ENCODE data around the gene MOB3A. TPM values are rescaled to one million over a fixed set of nuclear protein-coding genes. Genes with fewer than 3 reads are reported as not detected.

The MOB3A gene
- total and polyA plus RNA-seq, 2 of the 13 experiments (the other 11 are each of a cell fraction or from before 2014, with no cell fraction given), result 3.5 to 17.8 TPM

DNA sequence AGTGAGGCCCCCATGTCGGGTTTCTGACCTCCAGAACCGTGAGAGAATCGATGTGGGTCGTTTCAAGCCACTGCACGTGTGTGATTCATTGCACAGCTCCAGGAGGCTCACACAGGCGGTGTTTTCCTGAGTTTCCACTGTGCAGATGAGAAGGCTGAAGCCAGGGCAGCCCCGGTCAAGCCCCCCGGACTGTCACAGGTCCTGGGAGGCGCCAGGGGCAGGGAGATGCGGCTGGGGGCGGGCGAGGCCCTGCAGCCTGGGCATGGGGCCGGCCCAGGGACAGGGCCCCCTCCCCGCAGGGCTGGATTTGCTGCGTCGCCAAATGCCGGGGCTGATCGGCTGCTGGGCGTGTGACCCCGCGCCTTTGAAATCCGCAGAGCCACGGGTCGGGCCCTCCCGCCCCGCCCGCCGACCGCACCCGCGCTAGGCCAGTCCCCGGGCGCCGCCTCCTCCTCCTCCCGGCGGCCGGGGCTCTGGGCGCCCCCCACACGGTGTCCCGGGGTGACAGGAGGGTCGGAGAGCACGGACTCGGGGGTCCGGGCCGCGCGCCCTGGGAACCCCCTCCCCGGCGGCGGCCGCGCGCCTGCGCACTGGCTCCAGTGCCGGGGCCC is 35.1 kb downstream of the MOB3A start (continued):
- TF ChIP-seq ZNF260 (CRISPR knock-in tag; IDR thresholded peaks at IDR 0.05; ENCODE audit: borderline replicate concordance, low read depth), result no peak
- TF ChIP-seq, protein P1, sequence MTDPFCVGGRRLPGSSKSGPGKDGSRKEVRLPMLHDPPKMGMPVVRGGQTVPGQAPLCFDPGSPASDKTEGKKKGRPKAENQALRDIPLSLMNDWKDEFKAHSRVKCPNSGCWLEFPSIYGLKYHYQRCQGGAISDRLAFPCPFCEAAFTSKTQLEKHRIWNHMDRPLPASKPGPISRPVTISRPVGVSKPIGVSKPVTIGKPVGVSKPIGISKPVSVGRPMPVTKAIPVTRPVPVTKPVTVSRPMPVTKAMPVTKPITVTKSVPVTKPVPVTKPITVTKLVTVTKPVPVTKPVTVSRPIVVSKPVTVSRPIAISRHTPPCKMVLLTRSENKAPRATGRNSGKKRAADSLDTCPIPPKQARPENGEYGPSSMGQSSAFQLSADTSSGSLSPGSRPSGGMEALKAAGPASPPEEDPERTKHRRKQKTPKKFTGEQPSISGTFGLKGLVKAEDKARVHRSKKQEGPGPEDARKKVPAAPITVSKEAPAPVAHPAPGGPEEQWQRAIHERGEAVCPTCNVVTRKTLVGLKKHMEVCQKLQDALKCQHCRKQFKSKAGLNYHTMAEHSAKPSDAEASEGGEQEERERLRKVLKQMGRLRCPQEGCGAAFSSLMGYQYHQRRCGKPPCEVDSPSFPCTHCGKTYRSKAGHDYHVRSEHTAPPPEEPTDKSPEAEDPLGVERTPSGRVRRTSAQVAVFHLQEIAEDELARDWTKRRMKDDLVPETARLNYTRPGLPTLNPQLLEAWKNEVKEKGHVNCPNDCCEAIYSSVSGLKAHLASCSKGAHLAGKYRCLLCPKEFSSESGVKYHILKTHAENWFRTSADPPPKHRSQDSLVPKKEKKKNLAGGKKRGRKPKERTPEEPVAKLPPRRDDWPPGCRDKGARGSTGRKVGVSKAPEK (CRISPR knock-in tag; IDR thresholded peaks at IDR 0.05; ENCODE audit: borderline replicate concordance), result no peak
- TF ChIP-seq PCBP1 (IDR thresholded peaks at IDR 0.05; ENCODE audit: borderline replicate concordance, low read depth, low read length), result no peak
- TF ChIP-seq MED13 (CRISPR knock-in tag; IDR thresholded peaks at IDR 0.05), result peak; percentile 32; the same call in 1 of the 2 replicates
- TF ChIP-seq HNRNPH1 (optimal IDR thresholded peaks at IDR 0.05; ENCODE audit: low read depth, low read length), result no peak
- TF ChIP-seq FOXA3 (CRISPR knock-in tag; IDR thresholded peaks at IDR 0.05), result peak; percentile 15; the same call in 1 of the 2 replicates
- TF ChIP-seq ZNF282 (IDR thresholded peaks at IDR 0.05; ENCODE audit: partially characterized antibody), result no peak
- TF ChIP-seq, protein P2, sequence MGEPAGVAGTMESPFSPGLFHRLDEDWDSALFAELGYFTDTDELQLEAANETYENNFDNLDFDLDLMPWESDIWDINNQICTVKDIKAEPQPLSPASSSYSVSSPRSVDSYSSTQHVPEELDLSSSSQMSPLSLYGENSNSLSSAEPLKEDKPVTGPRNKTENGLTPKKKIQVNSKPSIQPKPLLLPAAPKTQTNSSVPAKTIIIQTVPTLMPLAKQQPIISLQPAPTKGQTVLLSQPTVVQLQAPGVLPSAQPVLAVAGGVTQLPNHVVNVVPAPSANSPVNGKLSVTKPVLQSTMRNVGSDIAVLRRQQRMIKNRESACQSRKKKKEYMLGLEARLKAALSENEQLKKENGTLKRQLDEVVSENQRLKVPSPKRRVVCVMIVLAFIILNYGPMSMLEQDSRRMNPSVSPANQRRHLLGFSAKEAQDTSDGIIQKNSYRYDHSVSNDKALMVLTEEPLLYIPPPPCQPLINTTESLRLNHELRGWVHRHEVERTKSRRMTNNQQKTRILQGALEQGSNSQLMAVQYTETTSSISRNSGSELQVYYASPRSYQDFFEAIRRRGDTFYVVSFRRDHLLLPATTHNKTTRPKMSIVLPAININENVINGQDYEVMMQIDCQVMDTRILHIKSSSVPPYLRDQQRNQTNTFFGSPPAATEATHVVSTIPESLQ (CRISPR knock-in tag; conservative IDR thresholded peaks at IDR 0.05), result no peak
- TF ChIP-seq, protein P3, sequence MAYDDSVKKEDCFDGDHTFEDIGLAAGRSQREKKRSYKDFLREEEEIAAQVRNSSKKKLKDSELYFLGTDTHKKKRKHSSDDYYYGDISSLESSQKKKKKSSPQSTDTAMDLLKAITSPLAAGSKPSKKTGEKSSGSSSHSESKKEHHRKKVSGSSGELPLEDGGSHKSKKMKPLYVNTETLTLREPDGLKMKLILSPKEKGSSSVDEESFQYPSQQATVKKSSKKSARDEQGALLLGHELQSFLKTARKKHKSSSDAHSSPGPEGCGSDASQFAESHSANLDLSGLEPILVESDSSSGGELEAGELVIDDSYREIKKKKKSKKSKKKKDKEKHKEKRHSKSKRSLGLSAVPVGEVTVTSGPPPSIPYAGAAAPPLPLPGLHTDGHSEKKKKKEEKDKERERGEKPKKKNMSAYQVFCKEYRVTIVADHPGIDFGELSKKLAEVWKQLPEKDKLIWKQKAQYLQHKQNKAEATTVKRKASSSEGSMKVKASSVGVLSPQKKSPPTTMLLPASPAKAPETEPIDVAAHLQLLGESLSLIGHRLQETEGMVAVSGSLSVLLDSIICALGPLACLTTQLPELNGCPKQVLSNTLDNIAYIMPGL (CRISPR knock-in tag; IDR thresholded peaks at IDR 0.05; ENCODE audit: borderline replicate concordance in 1 of 2, low read depth in 1 of 2), result peak in 1 of 2 experiments; percentile 25; a peak in 1 of 4 replicates
- TF ChIP-seq, protein P4, sequence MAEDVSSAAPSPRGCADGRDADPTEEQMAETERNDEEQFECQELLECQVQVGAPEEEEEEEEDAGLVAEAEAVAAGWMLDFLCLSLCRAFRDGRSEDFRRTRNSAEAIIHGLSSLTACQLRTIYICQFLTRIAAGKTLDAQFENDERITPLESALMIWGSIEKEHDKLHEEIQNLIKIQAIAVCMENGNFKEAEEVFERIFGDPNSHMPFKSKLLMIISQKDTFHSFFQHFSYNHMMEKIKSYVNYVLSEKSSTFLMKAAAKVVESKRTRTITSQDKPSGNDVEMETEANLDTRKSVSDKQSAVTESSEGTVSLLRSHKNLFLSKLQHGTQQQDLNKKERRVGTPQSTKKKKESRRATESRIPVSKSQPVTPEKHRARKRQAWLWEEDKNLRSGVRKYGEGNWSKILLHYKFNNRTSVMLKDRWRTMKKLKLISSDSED (CRISPR knock-in tag; IDR thresholded peaks at IDR 0.05), result no peak
- 0 out of 2 replicates have a peak, but pooled peaks have one; percentile 18 for TF ChIP-seq ZNF230 (CRISPR knock-in tag; IDR thresholded peaks at IDR 0.05)
- TF ChIP-seq ZNF577 (CRISPR knock-in tag; IDR thresholded peaks at IDR 0.05; ENCODE audit: borderline replicate concordance, low read depth), result no peak
- no peak for TF ChIP-seq ZNF678 (CRISPR knock-in tag; IDR thresholded peaks at IDR 0.05)
- TF ChIP-seq PHF20 (CRISPR knock-in tag; IDR thresholded peaks at IDR 0.05), result peak; percentile 47; the same call in 1 of the 2 replicates
- peak; percentile 65; the same call in 1 of the 2 replicates for TF ChIP-seq MTF2 (CRISPR knock-in tag; IDR thresholded peaks at IDR 0.05; ENCODE audit: borderline replicate concordance)
- TF ChIP-seq, protein P5, sequence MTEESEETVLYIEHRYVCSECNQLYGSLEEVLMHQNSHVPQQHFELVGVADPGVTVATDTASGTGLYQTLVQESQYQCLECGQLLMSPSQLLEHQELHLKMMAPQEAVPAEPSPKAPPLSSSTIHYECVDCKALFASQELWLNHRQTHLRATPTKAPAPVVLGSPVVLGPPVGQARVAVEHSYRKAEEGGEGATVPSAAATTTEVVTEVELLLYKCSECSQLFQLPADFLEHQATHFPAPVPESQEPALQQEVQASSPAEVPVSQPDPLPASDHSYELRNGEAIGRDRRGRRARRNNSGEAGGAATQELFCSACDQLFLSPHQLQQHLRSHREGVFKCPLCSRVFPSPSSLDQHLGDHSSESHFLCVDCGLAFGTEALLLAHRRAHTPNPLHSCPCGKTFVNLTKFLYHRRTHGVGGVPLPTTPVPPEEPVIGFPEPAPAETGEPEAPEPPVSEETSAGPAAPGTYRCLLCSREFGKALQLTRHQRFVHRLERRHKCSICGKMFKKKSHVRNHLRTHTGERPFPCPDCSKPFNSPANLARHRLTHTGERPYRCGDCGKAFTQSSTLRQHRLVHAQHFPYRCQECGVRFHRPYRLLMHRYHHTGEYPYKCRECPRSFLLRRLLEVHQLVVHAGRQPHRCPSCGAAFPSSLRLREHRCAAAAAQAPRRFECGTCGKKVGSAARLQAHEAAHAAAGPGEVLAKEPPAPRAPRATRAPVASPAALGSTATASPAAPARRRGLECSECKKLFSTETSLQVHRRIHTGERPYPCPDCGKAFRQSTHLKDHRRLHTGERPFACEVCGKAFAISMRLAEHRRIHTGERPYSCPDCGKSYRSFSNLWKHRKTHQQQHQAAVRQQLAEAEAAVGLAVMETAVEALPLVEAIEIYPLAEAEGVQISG (CRISPR knock-in tag; IDR thresholded peaks at IDR 0.05), result peak; percentile 33; the same call in 1 of the 2 replicates
- TF ChIP-seq ZSCAN21 (CRISPR knock-in tag; IDR thresholded peaks at IDR 0.05; ENCODE audit: borderline replicate concordance), result peak; percentile 50; the same call in 1 of the 2 replicates

Measured in HepG2 (cell line).